ENCODE measurements around the gene CLIC5.

CLIC5 gene

GRCh38 chr6:45997875-45998506 is 17.7 kb downstream of the CLIC5 start:
- no peak for DNase-seq (ENCODE audit: low read depth)

DNA sequence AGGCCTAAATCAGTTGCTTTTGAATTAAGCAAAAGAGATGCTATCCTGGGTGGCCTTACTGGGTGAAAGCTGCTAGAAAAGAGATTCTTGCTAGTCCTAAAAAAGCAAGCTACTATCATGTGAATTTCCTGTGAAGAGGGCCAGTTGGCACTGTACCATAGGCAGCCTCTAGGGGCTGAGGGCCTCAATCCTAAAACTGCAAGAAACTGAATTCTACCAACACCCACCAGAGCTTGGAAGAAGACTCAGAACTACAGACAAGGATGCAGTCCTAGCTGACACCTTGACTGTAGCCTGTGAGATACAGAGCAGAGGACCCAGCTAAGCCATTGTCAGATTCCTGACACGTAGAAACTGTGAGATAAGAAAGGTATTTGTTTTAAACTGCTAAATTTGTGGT is 24.5 kb downstream of the CLIC5 start:
- no peak for DNase-seq (ENCODE audit: low read depth)

GRCh38 chr6:45990162-45990561 is 25.5 kb downstream of the CLIC5 start:
- DNase-seq (ENCODE audit: low read depth) = no peak

- DNase-seq (ENCODE audit: low read depth) = no peak
These were observed 27.0 kb downstream of the CLIC5 start for GRCh38 chr6:45988635-45989034.

DNA sequence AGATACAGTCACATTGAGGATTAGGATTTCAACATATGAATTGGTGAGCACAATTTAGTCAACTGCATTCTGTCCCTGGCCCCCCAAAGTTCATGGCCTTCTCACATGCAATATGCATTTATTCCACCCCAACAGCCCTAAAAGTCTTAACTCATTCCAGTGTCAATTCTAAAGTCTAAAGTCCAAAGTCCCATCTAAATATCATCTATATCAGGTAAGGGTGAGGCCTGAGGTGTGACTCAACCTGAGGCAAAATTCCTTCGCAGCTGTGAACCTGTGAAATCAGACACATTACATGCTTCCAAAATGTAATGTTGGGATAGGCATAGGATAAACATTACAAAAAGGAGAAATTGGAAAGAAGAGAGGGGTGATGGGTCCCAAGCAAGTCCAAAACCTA is 27.8 kb downstream of the CLIC5 start:
- no peak for DNase-seq (ENCODE audit: low read depth)

GRCh38 chr6:45986746-45987274 is 28.9 kb downstream of the CLIC5 start:
- DNase-seq (ENCODE audit: low read depth) = no peak

DNA sequence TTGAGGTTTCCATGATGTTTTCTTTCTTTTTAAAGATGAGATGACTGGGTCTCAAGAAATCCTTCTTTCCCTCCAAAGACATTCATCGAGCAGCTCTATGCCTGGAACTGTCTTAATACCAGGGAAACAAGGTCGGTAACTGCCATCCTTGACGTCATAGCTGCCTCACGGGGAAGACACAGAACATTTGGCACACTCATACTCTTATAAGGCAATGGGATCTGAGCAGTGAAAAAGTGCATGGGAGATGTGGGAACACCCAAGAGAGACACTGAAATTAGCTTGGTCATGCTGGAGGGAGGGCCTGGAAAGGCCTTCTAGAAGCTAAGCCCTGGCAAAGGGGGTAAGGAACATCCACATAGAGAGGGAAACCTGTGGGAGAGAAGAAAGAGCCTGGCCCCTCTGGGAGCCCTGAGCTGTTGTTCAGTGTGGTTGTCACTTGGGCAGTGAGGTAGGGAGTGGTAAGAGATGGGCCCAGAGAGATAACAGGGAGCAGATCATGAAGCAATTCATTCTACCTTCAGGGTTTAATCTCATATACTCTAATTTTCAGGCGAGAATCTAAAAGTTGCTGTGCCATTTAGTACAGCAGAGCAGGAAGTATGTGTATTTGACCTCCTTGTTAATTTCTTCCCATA is 30.8 kb downstream of the CLIC5 start:
- DNase-seq (ENCODE audit: low read depth) = no peak

DNA sequence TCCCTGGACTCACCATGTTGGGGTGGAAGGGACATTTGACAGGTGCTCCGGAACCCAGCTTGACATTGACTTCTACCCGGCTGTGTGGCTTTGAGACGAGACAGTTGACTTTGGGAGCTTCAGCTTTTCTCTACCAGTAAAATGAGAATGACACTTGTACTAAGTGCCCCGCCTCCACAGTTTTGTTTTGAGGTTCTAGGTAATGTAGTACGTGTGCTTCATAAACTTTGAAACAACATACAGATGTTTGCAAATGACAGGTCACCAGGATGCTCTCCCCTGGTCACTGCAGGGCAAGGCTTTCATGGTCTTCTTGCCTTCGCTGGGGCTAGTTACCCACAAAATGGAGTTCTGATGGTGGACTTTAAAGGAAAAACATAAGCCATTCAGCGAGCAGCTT is 31.3 kb downstream of the CLIC5 start:
- DNase-seq (ENCODE audit: low read depth) = no peak

- no peak for DNase-seq (ENCODE audit: low read depth)
These were observed 32.6 kb downstream of the CLIC5 start for GRCh38 chr6:45983062-45983461.

DNA sequence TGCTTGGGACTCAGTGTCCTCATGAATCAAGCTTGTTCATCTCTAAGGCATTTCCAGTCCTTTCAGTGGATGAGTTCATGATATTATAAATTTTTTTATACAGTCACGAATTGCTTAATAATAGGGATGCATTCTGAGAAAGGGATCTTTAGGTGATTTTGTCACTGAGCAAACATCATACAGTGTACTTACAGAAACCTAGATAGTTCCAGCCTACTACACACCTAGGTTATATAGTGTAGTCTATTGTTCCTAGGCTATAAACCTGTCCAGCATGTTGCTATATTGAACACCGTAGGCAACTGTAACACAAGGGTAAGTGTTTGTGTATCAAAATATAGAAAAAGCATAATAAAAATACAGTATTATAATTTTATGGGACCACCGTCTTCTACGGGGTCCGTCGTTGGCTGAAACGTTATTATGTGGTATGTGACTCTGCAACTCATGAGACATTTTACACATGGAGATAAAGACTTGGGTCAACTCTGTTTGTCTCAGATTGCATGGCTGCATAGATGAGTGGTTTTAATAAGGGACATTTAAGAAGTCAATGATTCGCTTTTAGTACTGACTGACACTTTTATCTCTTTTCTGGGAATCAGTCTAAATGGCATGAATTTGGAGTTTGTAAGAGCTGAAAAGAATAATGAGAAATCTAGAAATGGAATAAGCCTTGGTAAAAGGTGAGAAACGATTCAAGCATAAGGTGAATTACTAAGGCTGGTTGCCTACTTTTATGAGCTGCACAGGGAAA is 33.2 kb downstream of the CLIC5 start:
- DNase-seq (ENCODE audit: low read depth) = no peak

DNA sequence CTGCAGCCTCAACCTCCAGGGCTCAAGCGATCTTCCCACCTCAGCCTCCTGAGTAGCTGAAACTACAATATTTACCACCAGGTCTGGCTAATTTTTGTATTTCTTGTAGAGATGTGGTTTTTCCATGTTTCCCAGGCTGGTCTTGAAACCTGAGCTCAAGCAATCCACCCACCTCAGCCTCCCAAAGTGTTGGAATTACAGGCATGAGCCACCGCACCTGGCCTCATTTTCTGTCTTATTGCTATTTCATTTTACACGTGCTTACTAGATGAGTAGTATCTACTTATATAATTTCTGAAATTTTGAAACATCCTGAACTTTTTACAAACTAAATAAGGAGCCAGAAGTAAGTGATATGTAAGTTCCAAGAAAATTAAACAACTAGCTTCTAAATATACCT is 34.6 kb downstream of the CLIC5 start:
- no peak for DNase-seq (ENCODE audit: low read depth)

DNA sequence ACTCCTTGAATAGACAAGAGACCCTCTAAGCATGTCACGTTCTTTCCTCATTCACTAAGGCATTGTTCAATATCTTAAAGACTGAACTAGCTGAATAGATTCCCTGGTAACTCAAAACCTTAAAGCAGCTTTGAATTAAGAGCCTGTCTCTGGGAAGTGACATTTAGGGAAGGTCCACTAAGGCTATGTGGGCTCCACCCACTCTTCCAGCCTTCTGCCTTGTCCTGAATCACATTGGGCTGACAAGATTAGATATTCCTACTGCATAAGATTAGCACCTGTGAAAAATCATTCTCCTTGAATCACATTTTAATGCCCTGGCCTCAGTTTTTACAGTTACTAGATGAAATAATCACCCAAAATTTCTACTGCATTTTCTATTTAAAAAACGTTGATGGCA is 36.3 kb downstream of the CLIC5 start:
- no peak for DNase-seq (ENCODE audit: low read depth)

- no peak for DNase-seq (ENCODE audit: low read depth)
These were observed 41.1 kb downstream of the CLIC5 start for GRCh38 chr6:45974596-45974995.

GRCh38 chr6:45972795-45973503 is 42.7 kb downstream of the CLIC5 start:
- no peak for DNase-seq (ENCODE audit: low read depth)

DNA sequence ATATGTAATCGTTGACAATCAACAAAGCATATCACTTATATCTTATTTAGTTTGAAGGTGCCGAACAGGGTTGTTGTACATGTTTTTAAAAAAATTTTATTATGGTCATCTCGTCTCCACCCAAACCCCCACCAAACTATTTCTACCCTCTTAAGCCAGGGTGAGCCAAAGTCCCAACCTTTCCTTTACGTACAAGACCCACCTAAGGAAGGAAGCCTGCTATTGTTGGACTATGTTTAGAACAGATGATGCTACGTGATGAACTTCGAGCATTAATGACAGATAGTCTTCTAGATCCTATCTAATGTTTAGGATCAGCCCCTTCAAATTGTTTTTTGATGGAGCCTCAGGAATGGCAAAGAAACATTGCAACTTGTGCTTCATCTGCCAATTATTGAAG is 44.4 kb downstream of the CLIC5 start:
- no peak for DNase-seq (ENCODE audit: low read depth)

- no peak for DNase-seq (ENCODE audit: low read depth)
These were observed 45.3 kb downstream of the CLIC5 start for GRCh38 chr6:45970326-45970725.

DNA sequence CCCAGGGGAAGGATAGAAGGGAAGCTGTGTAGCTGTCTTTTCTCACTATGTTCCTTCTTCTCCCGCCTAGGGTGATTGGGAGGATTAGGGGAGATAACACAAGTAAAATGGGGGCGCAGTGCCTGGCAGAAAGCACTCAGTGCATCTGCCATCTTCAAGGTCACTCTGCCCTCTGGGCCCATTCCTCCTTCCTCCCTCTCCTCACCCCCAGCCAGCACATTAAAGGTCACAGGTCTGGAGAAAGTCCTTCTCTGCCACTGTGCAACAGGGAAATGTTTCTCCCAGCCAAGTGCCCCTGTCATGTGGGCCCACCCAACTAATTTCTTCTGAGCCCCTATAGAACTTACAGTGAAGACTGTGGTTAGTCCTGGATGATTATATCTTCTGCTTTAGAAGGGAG is 45.8 kb downstream of the CLIC5 start:
- DNase-seq (ENCODE audit: low read depth) = no peak

- DNase-seq (ENCODE audit: low read depth) = no peak
These were observed 46.6 kb downstream of the CLIC5 start for GRCh38 chr6:45969026-45969425.

DNA sequence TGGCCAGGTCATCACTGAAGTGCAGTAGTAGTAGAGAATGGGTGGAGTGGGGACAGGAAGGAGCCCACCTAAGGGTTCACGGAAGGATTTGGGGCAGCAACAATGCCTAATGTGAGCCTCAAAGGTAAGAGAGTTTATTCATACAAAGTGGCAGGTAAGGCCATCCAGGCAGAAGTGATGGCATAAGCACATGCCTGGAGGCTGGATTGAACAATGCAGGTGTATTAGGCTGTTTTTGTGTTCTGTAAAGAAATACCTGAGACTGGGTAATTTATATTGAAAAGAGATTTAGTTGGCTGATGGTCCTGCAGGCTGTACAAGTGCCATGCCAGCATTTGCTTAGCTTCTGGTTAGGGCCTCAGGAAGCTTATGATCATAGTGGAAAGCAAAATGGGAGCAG is 48.3 kb downstream of the CLIC5 start:
- no peak for DNase-seq (ENCODE audit: low read depth)

DNA sequence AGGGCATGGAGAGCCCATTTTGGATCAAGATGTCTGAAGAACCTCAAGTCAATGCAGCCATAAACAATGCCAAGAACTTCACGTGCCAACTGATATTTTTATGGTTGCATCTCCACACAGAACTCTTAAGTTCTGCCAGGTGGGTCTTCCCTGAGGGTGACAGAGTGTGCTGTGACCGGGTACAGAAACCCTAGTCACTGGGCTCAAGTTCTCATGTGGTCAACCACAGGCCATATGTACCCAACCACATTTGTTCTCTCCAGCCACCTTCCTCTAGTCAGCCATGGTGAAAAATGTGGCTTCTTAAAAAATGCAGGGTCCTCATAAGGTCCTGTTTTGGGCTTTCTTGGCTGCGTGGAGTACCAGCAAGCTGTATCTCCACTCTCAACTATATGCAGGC is 48.9 kb downstream of the CLIC5 start:
- DNase-seq (ENCODE audit: low read depth) = no peak

DNA sequence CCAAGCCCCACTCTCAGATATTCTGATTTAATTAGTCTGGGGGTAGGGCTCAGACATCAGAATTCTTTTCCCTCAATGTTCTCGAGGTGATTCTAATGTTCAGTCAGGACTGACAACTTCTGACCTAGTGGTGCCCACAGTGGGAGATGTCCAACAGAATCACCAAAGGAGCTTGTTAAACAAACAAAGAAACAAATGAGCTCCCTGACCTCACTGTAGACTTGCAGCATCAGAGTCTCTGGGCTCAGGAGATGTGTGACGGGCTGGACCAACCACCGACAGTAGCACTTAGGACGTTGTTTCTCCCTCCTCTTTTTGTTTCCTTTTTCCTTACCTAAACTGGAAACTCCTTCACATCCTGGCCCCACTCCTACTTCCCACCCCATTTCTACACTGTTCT is 49.3 kb downstream of the CLIC5 start:
- DNase-seq (ENCODE audit: low read depth) = no peak

DNA sequence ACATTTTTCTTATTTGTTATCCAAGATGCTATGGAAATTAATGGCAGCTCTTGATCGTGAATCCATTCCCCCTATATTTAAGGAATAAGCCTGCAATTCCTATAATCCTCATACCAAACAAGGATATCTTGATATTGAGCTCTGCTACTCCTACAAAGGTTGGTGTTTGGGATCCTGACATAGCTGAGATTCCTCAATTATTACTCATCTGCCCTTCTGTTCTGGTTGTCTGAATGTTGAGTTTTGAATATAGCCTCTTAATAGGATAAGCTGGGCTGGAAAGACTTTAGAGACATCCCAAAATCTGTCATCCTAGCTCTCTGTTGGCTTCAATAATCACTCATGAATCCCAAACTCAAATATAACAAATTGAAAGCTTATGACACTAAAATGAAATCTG is 49.9 kb downstream of the CLIC5 start:
- DNase-seq (ENCODE audit: low read depth) = no peak

GRCh38 chr6:45965007-45965406 is 50.7 kb downstream of the CLIC5 start:
- DNase-seq (ENCODE audit: low read depth) = no peak
